ENCODE data around the gene EFHC2.
"Not testable (repeated sequence)": the region's sequence is repeated elsewhere in the genome, so short reads cannot be mapped to it uniquely, and the experiment has no call there.

Gene EFHC2

DNA sequence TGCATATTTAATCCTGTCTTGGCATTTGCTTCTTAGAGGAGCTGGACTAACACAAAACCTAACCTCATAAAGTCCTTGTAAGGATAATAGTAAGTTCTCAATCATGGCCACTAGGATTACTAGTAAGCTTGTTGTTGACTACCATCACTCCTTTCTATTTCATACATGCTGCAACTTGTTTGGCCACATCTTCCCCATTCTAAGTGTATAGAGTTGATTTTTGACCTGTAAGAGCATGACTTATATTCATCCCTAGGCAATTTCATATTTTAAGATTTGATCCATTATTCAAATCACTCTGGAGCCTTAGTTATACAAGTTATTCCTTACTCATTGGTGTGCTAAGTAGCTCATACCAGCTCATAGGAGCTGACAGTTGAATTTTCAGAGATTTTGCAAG lies 109.4 kb downstream of the EFHC2 start:
- DNase-seq (ENCODE audit: low read depth): no peak

- no peak for DNase-seq (ENCODE audit: low read depth)
Observed at GRCh38 chrX:44232081-44232480, 111.4 kb downstream of the EFHC2 start.

GRCh38 chrX:44228621-44229020 lies 114.9 kb downstream of the EFHC2 start:
- no peak for DNase-seq (ENCODE audit: low read depth)

GRCh38 chrX:44227991-44228390 lies 115.5 kb downstream of the EFHC2 start:
- DNase-seq (ENCODE audit: low read depth): no peak

DNA sequence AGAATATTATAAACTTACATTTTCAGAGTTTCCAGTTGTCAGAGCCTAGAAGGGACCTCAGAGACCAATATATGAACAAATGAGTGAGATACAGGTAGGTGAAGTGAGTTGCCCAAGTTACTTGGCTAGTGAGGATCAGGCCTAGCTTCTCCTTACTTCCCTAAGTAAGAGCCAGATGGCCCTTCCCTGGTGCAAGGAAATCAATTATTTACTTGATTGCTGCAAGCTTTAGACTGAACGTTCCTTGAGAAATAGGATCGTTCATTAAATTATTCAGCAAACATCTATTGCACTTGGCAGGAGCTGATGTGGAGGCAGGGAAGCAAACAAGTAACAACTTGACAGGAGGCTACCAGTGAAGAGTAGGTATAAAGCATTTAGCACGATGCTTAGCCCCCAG lies 117.8 kb downstream of the EFHC2 start:
- DNase-seq (ENCODE audit: low read depth): no peak

DNA sequence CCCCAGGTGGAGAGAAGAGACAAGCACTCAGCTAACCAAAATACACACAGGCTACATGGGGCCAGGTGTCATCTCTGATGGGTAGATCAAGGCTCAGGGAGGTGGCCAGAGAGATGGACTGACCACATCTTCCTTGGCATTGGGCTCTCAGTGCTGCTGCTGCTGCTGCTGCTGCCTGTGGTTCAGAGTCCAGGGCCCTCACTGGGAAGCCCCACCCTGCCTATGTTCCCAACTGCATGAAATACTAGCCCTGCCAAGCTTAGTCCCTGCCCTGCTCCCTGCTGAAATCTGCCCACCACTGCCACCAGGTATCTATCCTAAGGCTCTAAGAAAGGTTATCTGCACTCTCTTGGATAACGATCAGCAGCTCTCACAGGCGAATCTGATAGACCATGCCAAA lies 118.7 kb downstream of the EFHC2 start:
- DNase-seq (ENCODE audit: low read depth): no peak

GRCh38 chrX:44223150-44223549 lies 120.3 kb downstream of the EFHC2 start:
- DNase-seq (ENCODE audit: low read depth): no peak

DNA sequence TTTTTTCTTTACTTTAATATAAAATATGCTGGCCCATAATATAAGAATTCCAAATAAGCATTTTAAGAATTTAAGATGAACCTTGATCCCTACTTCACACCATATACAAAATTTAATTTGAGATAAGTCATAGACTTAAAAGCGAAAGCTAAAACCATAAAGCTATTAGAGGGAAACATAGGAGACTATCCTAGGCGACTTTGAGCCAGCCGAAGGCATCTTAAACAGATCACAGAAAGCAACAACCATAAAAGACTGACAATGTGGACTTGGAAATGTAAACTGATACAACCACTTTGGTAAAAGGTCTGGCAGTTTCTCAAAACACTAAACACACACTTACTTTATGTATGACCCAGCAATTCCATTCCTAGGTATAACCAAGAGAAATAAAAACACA lies 125.0 kb downstream of the EFHC2 start:
- DNase-seq (ENCODE audit: low read depth): no peak

GRCh38 chrX:44216171-44216570 lies 127.3 kb downstream of the EFHC2 start:
- DNase-seq (ENCODE audit: low read depth): no peak

GRCh38 chrX:44203791-44204190 lies 139.7 kb downstream of the EFHC2 start:
- no peak for DNase-seq (ENCODE audit: low read depth)

DNA sequence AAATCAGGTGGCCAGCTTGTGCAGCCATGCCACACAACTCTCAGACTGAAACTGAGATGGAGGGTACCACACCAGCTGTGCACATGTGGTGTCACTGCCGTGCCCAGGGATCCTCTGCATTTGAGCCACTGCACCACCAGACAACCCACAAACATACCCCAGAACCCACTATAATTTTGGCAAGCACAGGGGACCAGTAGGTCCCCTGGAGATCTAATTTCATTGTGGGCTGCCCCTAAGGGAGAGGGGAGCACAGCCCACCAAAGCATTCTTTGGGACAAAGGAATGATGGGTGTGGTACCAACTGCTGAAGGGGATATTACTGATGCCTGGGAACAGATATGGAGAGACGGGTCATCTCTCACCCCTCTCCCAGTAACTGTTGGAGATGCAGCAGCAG lies 140.9 kb downstream of the EFHC2 start:
- DNase-seq (ENCODE audit: low read depth): no peak

GRCh38 chrX:44189116-44189515 lies 154.4 kb downstream of the EFHC2 start:
- DNase-seq (ENCODE audit: low read depth): no peak

DNA sequence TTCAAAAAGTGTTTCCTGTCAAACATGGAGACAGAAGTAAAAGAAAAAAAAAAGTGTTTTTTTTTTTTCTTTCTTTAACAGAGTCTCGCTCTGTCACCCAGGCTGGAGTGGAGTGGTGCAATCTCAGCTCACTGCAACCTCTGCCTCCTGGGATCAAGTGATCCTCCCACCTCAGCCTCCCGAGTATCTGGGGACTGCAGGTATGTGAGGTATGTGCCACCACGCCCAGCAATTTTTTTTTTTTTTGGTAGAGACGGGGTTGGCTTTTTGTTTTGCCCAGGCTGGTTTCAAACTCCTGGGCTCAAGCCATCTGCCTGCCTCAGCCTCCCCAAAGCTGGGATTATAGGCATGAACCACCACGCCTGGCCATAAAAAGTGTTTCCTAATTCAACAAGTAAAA lies 155.6 kb downstream of the EFHC2 start:
- DNase-seq (ENCODE audit: low read depth): not testable (repeated sequence)

DNA sequence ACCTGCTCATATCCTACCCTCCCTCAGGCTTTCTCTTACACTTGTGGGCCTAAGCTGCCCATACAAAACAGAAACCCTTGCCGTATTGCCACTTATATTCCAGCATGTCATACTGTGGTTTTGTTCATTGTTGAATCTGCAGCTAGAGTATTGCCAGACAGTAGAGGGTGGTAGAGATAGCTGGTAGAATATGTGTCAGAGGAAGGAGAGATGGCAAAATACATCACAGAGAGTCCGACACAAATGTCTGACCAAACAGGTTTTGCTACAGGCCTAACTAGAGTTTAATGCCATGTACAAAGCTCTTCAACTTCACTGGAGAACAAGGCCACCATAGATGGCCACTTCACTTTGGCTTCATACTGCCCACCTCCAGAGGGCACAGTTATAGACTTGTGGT lies 160.1 kb downstream of the EFHC2 start:
- DNase-seq (ENCODE audit: low read depth): no peak

- DNase-seq (ENCODE audit: low read depth): no peak
Observed at GRCh38 chrX:44178274-44179053, 165.0 kb downstream of the EFHC2 start.

GRCh38 chrX:44175455-44175854 lies 168.0 kb downstream of the EFHC2 start:
- no peak for DNase-seq (ENCODE audit: low read depth)

- DNase-seq (ENCODE audit: low read depth): no peak
Observed at GRCh38 chrX:44174061-44174460, 169.4 kb downstream of the EFHC2 start.

GRCh38 chrX:44173219-44173618 lies 170.3 kb downstream of the EFHC2 start:
- DNase-seq (ENCODE audit: low read depth): no peak

DNA sequence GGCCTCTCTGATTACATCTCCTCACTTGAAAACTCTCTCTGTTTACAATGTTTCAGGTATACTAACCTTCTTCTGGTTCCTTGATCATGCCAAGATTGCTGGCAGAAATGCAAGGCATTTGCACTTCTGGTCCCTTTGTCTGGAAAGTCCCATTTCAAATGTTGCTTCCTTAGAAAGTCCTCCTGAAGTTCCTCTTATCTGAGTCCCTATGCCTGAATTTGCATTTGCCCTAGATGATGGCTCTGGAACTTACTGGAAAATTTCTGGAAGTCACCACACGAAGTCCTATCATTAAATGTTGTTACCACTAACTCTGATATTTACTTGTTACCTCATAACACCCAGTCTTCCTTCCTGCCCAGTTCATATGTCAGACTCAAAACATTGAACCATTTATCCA lies 176.4 kb downstream of the EFHC2 start:
- DNase-seq (ENCODE audit: low read depth): no peak

GRCh38 chrX:44162964-44163475 lies 180.5 kb downstream of the EFHC2 start:
- DNase-seq (ENCODE audit: low read depth): no peak

GRCh38 chrX:44157858-44158257 lies 185.6 kb downstream of the EFHC2 start:
- DNase-seq (ENCODE audit: low read depth): no peak

DNA sequence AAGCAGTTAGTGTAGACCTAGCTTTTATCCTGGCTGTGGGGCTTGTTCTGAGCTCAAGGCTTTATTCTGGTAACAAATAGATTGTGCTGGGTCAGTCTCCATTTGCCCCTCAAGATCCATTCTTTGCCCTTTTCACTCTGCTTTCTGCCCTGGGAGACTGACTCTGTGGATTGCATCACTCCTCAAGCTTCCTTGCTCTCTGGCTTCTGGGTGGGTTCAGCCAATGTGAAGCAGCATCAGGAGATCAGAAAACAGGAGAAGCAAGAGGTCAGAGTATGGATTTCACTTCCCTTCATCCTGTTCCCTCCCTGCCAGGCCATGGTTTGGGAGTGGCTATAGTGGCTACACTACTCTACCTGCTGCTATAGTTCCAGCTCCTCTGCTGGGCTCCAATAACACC lies 186.2 kb downstream of the EFHC2 start:
- DNase-seq (ENCODE audit: low read depth): no peak

GRCh38 chrX:44156726-44157125 lies 186.7 kb downstream of the EFHC2 start:
- no peak for DNase-seq (ENCODE audit: low read depth)

DNA sequence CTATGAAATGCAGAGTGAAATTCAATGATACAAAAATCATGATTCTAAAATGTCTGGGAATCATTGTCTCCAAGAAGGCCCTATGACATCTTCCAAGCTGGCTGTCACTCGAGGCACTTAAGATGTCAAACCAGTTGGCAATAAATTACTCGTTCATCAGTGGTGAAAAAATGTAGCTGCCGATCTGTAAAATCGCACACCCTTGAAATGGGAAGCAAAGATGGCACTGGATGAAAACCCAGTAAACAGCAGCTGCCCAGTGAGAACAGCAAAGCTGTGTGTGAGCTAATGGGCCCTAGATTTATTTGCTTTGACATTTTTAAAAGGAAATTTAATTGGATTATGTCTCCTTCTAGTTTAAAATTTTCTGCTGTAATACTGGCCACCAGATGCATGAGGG lies 188.3 kb downstream of the EFHC2 start:
- no peak for DNase-seq (ENCODE audit: low read depth)
